HFFc6 (cell line): Measurements from ENCODE around the gene POU2F1. TPM values are rescaled to one million over a fixed set of nuclear protein-coding genes. Genes with fewer than 3 reads are reported as not detected.

ENCODE experiments used
- DNase-seq: peaks from one replicate; pipeline ENCODE4 v3.0.0-alpha.2; 2018
- H3K27ac Mint-ChIP-seq: 2 replicates; pipeline ENCODE4 v1.8.0; 2020; ENCODE audit warnings: mild to moderate bottlenecking, mixed read lengths
- H3K27me3 Mint-ChIP-seq: 2 replicates; pipeline ENCODE4 v1.8.0; 2021; ENCODE audit warnings: mild to moderate bottlenecking, moderate library complexity, mixed read lengths; ENCODE audit not compliant: insufficient read depth
- H3K36me3 Mint-ChIP-seq: 2 replicates; pipeline ENCODE4 v1.8.0; 2021; ENCODE audit warnings: low read depth, mixed read lengths
- H3K4me1 Mint-ChIP-seq: 2 replicates; pipeline ENCODE4 v1.8.0; 2020; ENCODE audit warnings: low read depth, mixed read lengths
- H3K4me3 Mint-ChIP-seq: 2 replicates; pipeline ENCODE4 v1.8.0; 2020; ENCODE audit warnings: mild to moderate bottlenecking, moderate library complexity, mixed read lengths
- H3K9me3 Mint-ChIP-seq: 2 replicates; pipeline ENCODE4 v1.8.0; 2020; ENCODE audit warnings: mild to moderate bottlenecking, mixed read lengths
- total RNA-seq, 6 experiments: library from RNA; stranded (reverse); fragmentation: NEBNext Ultra II Directional; extraction: Animal tissue kit (Norgen Biotek cat#: 25700); gene quantifications; 2 replicates in 1 of 6; 3 replicates in 5 of 6; pipeline ENCODE4 v1.2.3, GENCODE V29; 2021
- TF ChIP-seq, protein P1 (sequence below): fragments of 200-600 bp; sonication (generic); IDR thresholded peaks from 2 replicates; pipeline ENCODE4 v1.5.0; 2021; ENCODE audit warnings: antibody characterized with exemption, mild to moderate bottlenecking

The POU2F1 gene
- total RNA-seq, 6 experiments from 2014 or later = 3.4 to 6.6 (median 4.4) TPM

DNA sequence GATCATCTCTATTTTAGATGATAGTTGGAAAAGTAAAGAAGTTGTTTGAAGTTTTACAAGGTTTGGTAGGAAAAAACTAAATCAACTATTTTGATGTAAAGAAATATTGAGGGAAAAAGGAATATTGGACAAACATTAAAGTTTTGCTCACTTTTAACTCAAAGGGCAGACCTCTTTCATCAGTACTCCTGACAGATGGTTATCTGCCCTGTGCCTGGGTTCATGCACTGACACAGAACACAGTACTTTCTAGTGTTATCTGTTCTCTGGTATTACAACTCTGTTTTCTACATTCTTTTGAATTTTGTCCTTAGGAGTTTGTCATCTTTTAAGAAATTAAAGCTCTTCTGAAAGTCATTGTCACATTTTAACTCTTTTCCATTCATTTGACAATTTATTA is 118.7 kb downstream of the POU2F1 start:
- no peaks in the 10 kb centered on the region for H3K27me3 Mint-ChIP-seq
- peaks cover 8% of the 10 kb centered on the region for H3K36me3 Mint-ChIP-seq
- H3K4me1 Mint-ChIP-seq = peaks cover 10% of the 10 kb centered on the region
- TF ChIP-seq, protein P1, sequence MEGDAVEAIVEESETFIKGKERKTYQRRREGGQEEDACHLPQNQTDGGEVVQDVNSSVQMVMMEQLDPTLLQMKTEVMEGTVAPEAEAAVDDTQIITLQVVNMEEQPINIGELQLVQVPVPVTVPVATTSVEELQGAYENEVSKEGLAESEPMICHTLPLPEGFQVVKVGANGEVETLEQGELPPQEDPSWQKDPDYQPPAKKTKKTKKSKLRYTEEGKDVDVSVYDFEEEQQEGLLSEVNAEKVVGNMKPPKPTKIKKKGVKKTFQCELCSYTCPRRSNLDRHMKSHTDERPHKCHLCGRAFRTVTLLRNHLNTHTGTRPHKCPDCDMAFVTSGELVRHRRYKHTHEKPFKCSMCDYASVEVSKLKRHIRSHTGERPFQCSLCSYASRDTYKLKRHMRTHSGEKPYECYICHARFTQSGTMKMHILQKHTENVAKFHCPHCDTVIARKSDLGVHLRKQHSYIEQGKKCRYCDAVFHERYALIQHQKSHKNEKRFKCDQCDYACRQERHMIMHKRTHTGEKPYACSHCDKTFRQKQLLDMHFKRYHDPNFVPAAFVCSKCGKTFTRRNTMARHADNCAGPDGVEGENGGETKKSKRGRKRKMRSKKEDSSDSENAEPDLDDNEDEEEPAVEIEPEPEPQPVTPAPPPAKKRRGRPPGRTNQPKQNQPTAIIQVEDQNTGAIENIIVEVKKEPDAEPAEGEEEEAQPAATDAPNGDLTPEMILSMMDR = no peak
- H3K4me3 Mint-ChIP-seq = no peak overlapping the region
- no peak for DNase-seq
- H3K27ac Mint-ChIP-seq = no peak overlapping the region
- H3K9me3 Mint-ChIP-seq = peaks cover 6% of the 10 kb centered on the region; the same call in 1 of the 2 replicates

DNA sequence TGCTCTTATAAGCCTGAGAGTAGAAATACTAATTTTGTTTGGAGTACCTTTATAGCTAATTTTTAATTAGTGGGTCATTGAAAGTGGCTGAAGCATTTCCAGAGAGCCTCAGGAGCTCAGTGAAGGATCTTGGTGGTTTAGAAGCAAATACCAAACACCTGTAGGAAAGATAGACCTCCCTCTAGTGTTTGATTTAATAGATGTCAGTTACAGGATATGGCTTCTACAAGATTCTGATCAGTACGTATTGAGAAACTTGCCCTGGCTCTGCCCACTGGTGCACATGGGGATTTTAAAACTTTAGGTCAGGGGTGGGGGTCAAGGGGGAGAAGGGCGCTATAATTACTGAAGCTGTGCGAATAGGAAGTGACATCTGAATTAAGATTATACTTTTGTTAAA is 122.2 kb downstream of the POU2F1 start:
- H3K4me3 Mint-ChIP-seq = no peak overlapping the region
- TF ChIP-seq, protein P1 = peak; percentile 28; the same call in 1 of the 2 replicates
- no peaks in the 10 kb centered on the region for H3K27me3 Mint-ChIP-seq
- no peaks in the 10 kb centered on the region; the same call in 1 of the 2 replicates for H3K36me3 Mint-ChIP-seq
- H3K27ac Mint-ChIP-seq = no peak overlapping the region
- no peaks in the 10 kb centered on the region for H3K9me3 Mint-ChIP-seq
- peaks cover 16% of the 10 kb centered on the region for H3K4me1 Mint-ChIP-seq
- no peak for DNase-seq

GRCh38 chr1:167344112-167344511 is 123.4 kb downstream of the POU2F1 start:
- H3K27me3 Mint-ChIP-seq = no peaks in the 10 kb centered on the region
- peaks cover 16% of the 10 kb centered on the region for H3K4me1 Mint-ChIP-seq
- TF ChIP-seq, protein P1 = no peak
- no peak overlapping the region for H3K27ac Mint-ChIP-seq
- peak; percentile 43 for DNase-seq
- no peaks in the 10 kb centered on the region for H3K9me3 Mint-ChIP-seq
- H3K4me3 Mint-ChIP-seq = no peak overlapping the region
- H3K36me3 Mint-ChIP-seq = no peaks in the 10 kb centered on the region

DNA sequence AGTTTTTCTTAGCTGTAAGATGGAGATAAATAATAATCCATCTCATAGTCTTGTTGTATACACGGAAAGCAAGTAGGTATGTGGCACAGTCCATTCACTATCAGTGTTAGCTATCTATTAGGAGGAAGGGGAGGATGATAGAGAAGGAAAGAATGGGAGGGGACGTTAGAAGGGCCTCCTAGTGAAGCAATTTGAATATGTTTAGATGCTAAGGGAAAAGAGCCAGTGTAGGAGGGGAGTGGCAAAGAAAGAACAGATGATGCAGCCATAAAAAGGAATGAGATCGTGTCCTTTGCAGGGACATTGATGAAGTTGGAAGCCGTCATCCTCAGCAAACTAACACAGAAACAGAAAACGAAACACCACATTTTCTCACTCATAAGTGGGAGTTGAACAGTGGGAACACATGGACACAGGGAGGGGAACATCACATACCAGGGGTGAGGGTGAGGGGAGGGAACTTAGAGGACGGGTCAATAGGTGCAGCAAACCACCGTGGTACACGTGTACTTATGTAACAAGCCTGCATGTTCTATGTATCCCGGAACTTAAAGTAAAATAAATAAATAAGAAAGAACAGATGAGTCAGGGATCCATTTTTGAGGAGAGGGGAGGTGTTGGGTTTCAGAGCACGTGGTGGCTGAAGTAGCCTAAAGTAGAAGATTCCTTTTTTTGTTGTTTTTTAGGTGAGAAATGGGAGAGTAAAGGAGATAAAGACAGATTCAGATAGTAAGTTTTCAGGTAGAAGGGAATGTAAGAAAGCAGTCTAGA is 124.1 kb downstream of the POU2F1 start:
- H3K27ac Mint-ChIP-seq = no peak overlapping the region
- TF ChIP-seq, protein P1 = no peak
- H3K4me1 Mint-ChIP-seq = peaks cover 16% of the 10 kb centered on the region
- H3K9me3 Mint-ChIP-seq = no peaks in the 10 kb centered on the region
- H3K27me3 Mint-ChIP-seq = no peaks in the 10 kb centered on the region
- H3K4me3 Mint-ChIP-seq = no peak overlapping the region
- DNase-seq = no peak
- H3K36me3 Mint-ChIP-seq = no peaks in the 10 kb centered on the region

- H3K4me3 Mint-ChIP-seq = no peak overlapping the region
- peaks cover 16% of the 10 kb centered on the region for H3K4me1 Mint-ChIP-seq
- H3K36me3 Mint-ChIP-seq = no peaks in the 10 kb centered on the region
- no peaks in the 10 kb centered on the region for H3K27me3 Mint-ChIP-seq
- no peak overlapping the region for H3K27ac Mint-ChIP-seq
- TF ChIP-seq, protein P1 = no peak
- no peak for DNase-seq
- no peaks in the 10 kb centered on the region for H3K9me3 Mint-ChIP-seq
Observed at GRCh38 chr1:167345386-167345733, 124.7 kb downstream of the POU2F1 start.
